Measurements from ENCODE around the gene OR1J1. TPM values are rescaled to one million over a fixed set of nuclear protein-coding genes. Genes with fewer than 3 reads are reported as not detected.

OR1J1 gene
- total and polyA plus RNA-seq, 2 donors from 2014 or later, result not detected

- intact Hi-C loops (cut with DNase I), result no loop called here
- no peak for FAIRE-seq
- no peaks in the 10 kb centered on the region for H3K36me3 ChIP-seq (ENCODE audit: control insufficient read depth in 2 of 3, insufficient read depth in 3 of 3, low read length in 3 of 3)
Observed at GRCh38 chr9:122445155-122445749, 32.5 kb downstream of the OR1J1 start.

GRCh38 chr9:122444041-122444733 is 33.5 kb downstream of the OR1J1 start:
- no peak for FAIRE-seq
- Histone ChIP-seq H3K4me1 (ENCODE audit: control insufficient read depth in 2 of 3, insufficient read depth in 2 of 3, low read depth in 1 of 3, low read length in 3 of 3) (no peaks in the 10 kb centered on the region), H3K36me3 (ENCODE audit: control insufficient read depth in 2 of 3, insufficient read depth in 3 of 3, low read length in 3 of 3) (no peaks in the 10 kb centered on the region), H3K9me3 (ENCODE audit: control insufficient read depth in 2 of 3, insufficient read depth in 1 of 3, low read length in 3 of 3) (peaks cover 0 to 3% (median 0%) of the 10 kb centered on the region in 3 donors), H3K4me3 (ENCODE audit: low read length in 3 of 3) (no peak overlapping the region), H3K27ac (ENCODE audit: low read depth in 2 of 2, low read length in 2 of 2) (no peak overlapping the region), H3K27me3 (ENCODE audit: control insufficient read depth, insufficient read depth, low read length) (no peaks in the 10 kb centered on the region), H3K9ac (ENCODE audit: low read length in 3 of 3) (no peak overlapping the region)
- intact Hi-C loops (cut with DNase I), result no loop called here
- no peak for TF ChIP-seq CTCF (IDR thresholded peaks at IDR 0.05; ENCODE audit: borderline replicate concordance, extremely low read depth, insufficient read depth)
- no peak for DNase-seq

More at GRCh38 chr9:122445155-122445749, 32.5 kb downstream of the OR1J1 start:
- H3K4me3 ChIP-seq (ENCODE audit: low read length in 3 of 3), result no peak overlapping the region
- no peaks in the 10 kb centered on the region for H3K4me1 ChIP-seq (ENCODE audit: control insufficient read depth in 2 of 3, insufficient read depth in 2 of 3, low read depth in 1 of 3, low read length in 3 of 3)
- no peak for DNase-seq
- peaks cover 0 to 3% (median 0%) of the 10 kb centered on the region in 3 donors for H3K9me3 ChIP-seq (ENCODE audit: control insufficient read depth in 2 of 3, insufficient read depth in 1 of 3, low read length in 3 of 3)
- no peak overlapping the region for H3K27ac ChIP-seq (ENCODE audit: low read depth in 2 of 2, low read length in 2 of 2)
- no peak for TF ChIP-seq CTCF (IDR thresholded peaks at IDR 0.05; ENCODE audit: borderline replicate concordance, extremely low read depth, insufficient read depth)
- H3K27me3 ChIP-seq (ENCODE audit: control insufficient read depth, insufficient read depth, low read length), result no peaks in the 10 kb centered on the region
- no peak overlapping the region for H3K9ac ChIP-seq (ENCODE audit: low read length in 3 of 3)

GRCh38 chr9:122442568-122442967 is 35.2 kb downstream of the OR1J1 start:
- Histone ChIP-seq H3K9ac (ENCODE audit: low read length in 3 of 3) (no peak overlapping the region), H3K27ac (ENCODE audit: low read depth in 2 of 2, low read length in 2 of 2) (no peak overlapping the region), H3K27me3 (ENCODE audit: control insufficient read depth, insufficient read depth, low read length) (no peaks in the 10 kb centered on the region), H3K4me3 (ENCODE audit: low read length in 3 of 3) (no peak overlapping the region), H3K9me3 (ENCODE audit: control insufficient read depth in 2 of 3, insufficient read depth in 1 of 3, low read length in 3 of 3) (peaks cover 0 to 3% (median 0%) of the 10 kb centered on the region in 3 donors), H3K4me1 (ENCODE audit: control insufficient read depth in 2 of 3, insufficient read depth in 2 of 3, low read depth in 1 of 3, low read length in 3 of 3) (no peaks in the 10 kb centered on the region), H3K36me3 (ENCODE audit: control insufficient read depth in 2 of 3, insufficient read depth in 3 of 3, low read length in 3 of 3) (no peaks in the 10 kb centered on the region)
- FAIRE-seq (no peak), DNase-seq (no peak)
- no peak for TF ChIP-seq CTCF (IDR thresholded peaks at IDR 0.05; ENCODE audit: borderline replicate concordance, extremely low read depth, insufficient read depth)
- intact Hi-C loops (cut with DNase I), result no loop called here

Other genes starting within 250 kb of the OR1J1 start
- 4.9 TPM for gene LHX6, start 249.0 kb downstream of the OR1J1 start, total RNA-seq
- 0.82 TPM for gene LHX6, start 249.0 kb downstream of the OR1J1 start, polyA plus RNA-seq (ENCODE audit: insufficient read depth, low read depth, low replicate concordance)
- 18.5 TPM for gene RBM18, start 213.1 kb downstream of the OR1J1 start, total RNA-seq
- 17.5 TPM for gene RBM18, start 213.1 kb downstream of the OR1J1 start, polyA plus RNA-seq (ENCODE audit: insufficient read depth, low read depth, low replicate concordance)
- 44.9 TPM for gene MRRF, start 213.0 kb downstream of the OR1J1 start, total RNA-seq
- gene MRRF, start 213.0 kb downstream of the OR1J1 start, polyA plus RNA-seq (ENCODE audit: insufficient read depth, low read depth, low replicate concordance), result 38.8 TPM
- gene PTGS1, start 106.9 kb downstream of the OR1J1 start, total RNA-seq, result 9.4 TPM
- gene PTGS1, start 106.9 kb downstream of the OR1J1 start, polyA plus RNA-seq (ENCODE audit: insufficient read depth, low read depth, low replicate concordance), result 3.5 TPM
- gene OR1J2, start 32.9 kb upstream of the OR1J1 start, total RNA-seq, result not detected
- gene OR1J2, start 32.9 kb upstream of the OR1J1 start, polyA plus RNA-seq (ENCODE audit: insufficient read depth, low read depth, low replicate concordance), result not detected
- gene OR1J4, start 41.2 kb upstream of the OR1J1 start, total RNA-seq, result not detected
- not detected for gene OR1J4, start 41.2 kb upstream of the OR1J1 start, polyA plus RNA-seq (ENCODE audit: insufficient read depth, low read depth, low replicate concordance)
- gene OR1N1, start 49.4 kb upstream of the OR1J1 start, total RNA-seq, result not detected
- not detected for gene OR1N1, start 49.4 kb upstream of the OR1J1 start, polyA plus RNA-seq (ENCODE audit: insufficient read depth, low read depth, low replicate concordance)
- gene OR1N2, start 75.2 kb upstream of the OR1J1 start, total RNA-seq, result not detected
- gene OR1N2, start 75.2 kb upstream of the OR1J1 start, polyA plus RNA-seq (ENCODE audit: insufficient read depth, low read depth, low replicate concordance), result not detected
- gene OR1L8, start 105.5 kb upstream of the OR1J1 start, total RNA-seq, result not detected
- gene OR1L8, start 105.5 kb upstream of the OR1J1 start, polyA plus RNA-seq (ENCODE audit: insufficient read depth, low read depth, low replicate concordance), result not detected
- gene OR1Q1, start 136.8 kb upstream of the OR1J1 start, total RNA-seq, result not detected
- not detected for gene OR1Q1, start 136.8 kb upstream of the OR1J1 start, polyA plus RNA-seq (ENCODE audit: insufficient read depth, low read depth, low replicate concordance)
- not detected for gene OR1B1, start 179.7 kb upstream of the OR1J1 start, total RNA-seq
- not detected for gene OR1B1, start 179.7 kb upstream of the OR1J1 start, polyA plus RNA-seq (ENCODE audit: insufficient read depth, low read depth, low replicate concordance)
- not detected for gene OR1L1, start 183.8 kb upstream of the OR1J1 start, total RNA-seq
- not detected for gene OR1L1, start 183.8 kb upstream of the OR1J1 start, polyA plus RNA-seq (ENCODE audit: insufficient read depth, low read depth, low replicate concordance)
- gene OR1L3, start 197.2 kb upstream of the OR1J1 start, total RNA-seq, result not detected
- gene OR1L3, start 197.2 kb upstream of the OR1J1 start, polyA plus RNA-seq (ENCODE audit: insufficient read depth, low read depth, low replicate concordance), result not detected
- gene OR1L4, start 246.1 kb upstream of the OR1J1 start, total RNA-seq, result not detected
- not detected for gene OR1L4, start 246.1 kb upstream of the OR1J1 start, polyA plus RNA-seq (ENCODE audit: insufficient read depth, low read depth, low replicate concordance)

Data from kidney (tissue), 14 donors.